ENCODE results near the gene SLC5A8.

The SLC5A8 gene

DNA sequence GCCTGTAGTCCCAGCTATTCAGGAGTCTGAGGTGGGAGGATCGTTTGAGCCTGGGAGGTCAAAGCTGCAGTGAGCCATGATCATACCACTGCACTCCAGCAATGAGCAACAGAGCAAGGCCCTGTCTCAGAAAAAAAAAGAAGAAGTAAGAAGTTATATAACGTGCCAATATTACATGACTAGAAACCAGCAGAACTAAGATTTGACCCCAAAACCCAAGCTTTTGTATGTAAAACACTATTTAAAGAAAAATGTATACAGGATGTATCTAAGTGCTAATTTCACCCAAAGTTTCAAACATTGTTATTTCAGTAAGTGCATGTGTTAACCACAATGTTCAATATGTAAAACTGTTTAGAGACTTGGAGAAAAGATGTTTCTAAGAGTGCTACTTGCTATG, 94.7 kb downstream of the SLC5A8 start:
- TF ChIP-seq, protein P1, sequence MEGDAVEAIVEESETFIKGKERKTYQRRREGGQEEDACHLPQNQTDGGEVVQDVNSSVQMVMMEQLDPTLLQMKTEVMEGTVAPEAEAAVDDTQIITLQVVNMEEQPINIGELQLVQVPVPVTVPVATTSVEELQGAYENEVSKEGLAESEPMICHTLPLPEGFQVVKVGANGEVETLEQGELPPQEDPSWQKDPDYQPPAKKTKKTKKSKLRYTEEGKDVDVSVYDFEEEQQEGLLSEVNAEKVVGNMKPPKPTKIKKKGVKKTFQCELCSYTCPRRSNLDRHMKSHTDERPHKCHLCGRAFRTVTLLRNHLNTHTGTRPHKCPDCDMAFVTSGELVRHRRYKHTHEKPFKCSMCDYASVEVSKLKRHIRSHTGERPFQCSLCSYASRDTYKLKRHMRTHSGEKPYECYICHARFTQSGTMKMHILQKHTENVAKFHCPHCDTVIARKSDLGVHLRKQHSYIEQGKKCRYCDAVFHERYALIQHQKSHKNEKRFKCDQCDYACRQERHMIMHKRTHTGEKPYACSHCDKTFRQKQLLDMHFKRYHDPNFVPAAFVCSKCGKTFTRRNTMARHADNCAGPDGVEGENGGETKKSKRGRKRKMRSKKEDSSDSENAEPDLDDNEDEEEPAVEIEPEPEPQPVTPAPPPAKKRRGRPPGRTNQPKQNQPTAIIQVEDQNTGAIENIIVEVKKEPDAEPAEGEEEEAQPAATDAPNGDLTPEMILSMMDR (conservative IDR thresholded peaks at IDR 0.05) = no peak
- no peak for TF ChIP-seq ZFX (IDR thresholded peaks at IDR 0.05)
- H3K27ac ChIP-seq = no peak overlapping the region

DNA sequence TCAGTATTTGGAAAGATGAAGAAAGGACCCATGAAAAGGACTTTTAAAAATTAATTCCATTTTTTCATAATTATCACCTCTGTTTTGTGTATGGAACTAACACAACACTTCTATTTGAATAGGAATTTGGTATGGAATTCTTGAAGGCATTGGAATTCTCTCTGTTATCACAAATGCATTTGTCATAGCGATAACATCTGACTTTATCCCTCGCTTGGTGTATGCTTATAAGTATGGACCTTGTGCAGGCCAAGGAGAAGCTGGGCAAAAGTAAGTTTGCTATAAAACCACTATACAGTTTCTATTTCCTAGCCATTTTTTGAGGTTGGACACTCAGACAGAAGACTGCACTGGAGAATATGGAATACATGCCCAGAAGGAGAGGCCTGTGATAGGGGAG, 98.6 kb downstream of the SLC5A8 start:
- H3K27ac ChIP-seq = no peak overlapping the region
- TF ChIP-seq, protein P1 (conservative IDR thresholded peaks at IDR 0.05) = no peak
- no peak for TF ChIP-seq ZFX (IDR thresholded peaks at IDR 0.05)

DNA sequence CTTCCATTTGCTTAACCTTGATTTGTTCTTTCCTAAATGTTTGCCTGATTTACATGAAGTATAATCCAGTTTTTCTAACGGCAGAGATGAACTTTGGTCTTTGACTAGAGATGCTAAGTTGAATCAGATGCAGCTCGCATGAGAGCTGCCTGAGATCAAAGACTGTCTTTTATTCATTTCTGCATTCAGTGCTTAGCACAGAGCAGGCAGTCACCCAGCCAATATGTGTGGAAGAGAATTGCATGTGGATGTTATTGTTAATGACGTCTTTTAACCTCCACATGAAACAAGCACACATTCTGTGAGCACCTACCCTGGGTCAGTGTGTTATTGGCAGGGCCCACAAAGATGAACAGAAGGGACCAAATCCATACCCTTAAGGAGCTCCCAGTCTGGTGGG, 99.2 kb downstream of the SLC5A8 start:
- H3K27ac ChIP-seq = no peak overlapping the region
- TF ChIP-seq, protein P1 (conservative IDR thresholded peaks at IDR 0.05) = no peak
- no peak for TF ChIP-seq ZFX (IDR thresholded peaks at IDR 0.05)

DNA sequence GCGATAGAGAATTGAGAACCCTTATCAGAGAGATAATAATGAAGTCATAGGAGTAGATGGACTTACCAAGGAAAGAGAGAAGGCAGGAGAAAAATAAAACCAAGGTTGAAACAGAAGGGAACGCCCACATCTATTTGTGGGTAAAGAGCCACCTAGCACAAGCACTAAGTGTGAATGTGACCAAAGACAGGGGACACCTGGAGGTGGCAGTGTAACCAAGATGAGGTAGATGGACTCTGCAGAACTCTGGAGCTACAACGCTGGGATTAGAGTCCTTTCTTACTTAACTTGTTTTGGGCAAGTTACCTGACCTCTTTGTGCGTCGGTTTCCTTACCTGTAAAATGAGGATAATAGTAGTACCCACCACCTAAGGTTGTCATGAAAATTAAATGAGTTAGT, 101.9 kb downstream of the SLC5A8 start:
- TF ChIP-seq, protein P1 (conservative IDR thresholded peaks at IDR 0.05) = peak; percentile 28
- no peak for TF ChIP-seq ZFX (IDR thresholded peaks at IDR 0.05)
- H3K27ac ChIP-seq = no peak overlapping the region

DNA sequence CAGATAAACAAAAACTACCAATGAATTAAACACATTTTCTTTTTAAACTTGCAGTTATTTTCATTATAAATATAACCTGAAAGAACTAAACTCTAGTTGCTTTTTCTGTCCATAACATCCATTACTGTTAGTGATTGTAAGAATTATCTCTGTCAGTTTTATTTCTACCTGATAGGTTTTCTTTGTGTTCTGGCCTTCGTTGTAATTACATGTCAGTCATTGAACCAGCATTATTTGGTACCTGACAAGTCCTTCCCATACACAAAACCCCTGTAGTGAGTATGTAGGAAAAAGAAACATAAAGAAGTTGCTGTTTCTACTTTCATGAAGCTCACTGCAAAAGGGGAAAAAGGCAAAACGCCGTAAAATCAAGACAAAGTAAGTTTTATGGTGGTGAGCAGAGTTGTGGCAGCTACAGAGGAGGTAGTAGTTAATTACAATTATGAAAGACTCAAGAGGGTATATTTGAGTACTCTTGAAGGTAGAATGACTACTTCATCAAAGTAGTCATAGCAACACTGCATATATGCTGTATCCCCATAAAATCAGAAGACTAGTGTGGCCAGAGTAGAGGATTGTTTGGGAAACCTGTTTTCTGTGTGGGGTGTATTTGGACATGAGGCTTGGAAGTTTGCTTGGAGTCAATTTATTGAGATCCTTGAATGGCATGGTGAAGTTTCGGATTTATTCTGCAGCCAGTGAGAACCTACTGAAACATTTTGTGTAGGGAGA, 102.8 kb downstream of the SLC5A8 start:
- no peak overlapping the region for H3K27ac ChIP-seq
- TF ChIP-seq, protein P1 (conservative IDR thresholded peaks at IDR 0.05) = no peak
- TF ChIP-seq ZFX (IDR thresholded peaks at IDR 0.05) = no peak
